ENCODE data around the gene WASF2.

Gene WASF2

GRCh38 chr1:27413004-27413403 lies 77.0 kb downstream of the WASF2 start:
- no peak overlapping the region for H2BK12ac ChIP-seq (ENCODE audit: low read length)
- H4K8ac ChIP-seq (ENCODE audit: low read depth, low read length): no peak overlapping the region
- H3K18ac ChIP-seq (ENCODE audit: low read length): no peak overlapping the region
- no peak overlapping the region for H2AFZ ChIP-seq (ENCODE audit: low read length)
- no peak overlapping the region for H3K27ac ChIP-seq (replicated peaks; ENCODE audit: low read length)
- WGBS, 2 donors (ENCODE audit: extremely low coverage in 2 of 2, insufficient read length in 2 of 2, insufficient replicate concordance in 1 of 2): no CpG with 5 or more reads among the region's 4 CpGs
- H3K9ac ChIP-seq (ENCODE audit: low read depth, low read length, poor library complexity): no peak overlapping the region
- H2BK5ac ChIP-seq (ENCODE audit: low read length): no peak overlapping the region
- DNase-seq (ENCODE audit: low spot score): no peak
- no peak overlapping the region for H3K4me3 ChIP-seq (ENCODE audit: low read length in 2 of 2)
- no peaks in the 10 kb centered on the region for H3K27me3 ChIP-seq (ENCODE audit: control insufficient read depth in 3 of 3, insufficient read depth in 3 of 3, low read depth in 1 of 3, low read length in 3 of 3)
- no peak overlapping the region for H2BK120ac ChIP-seq (ENCODE audit: low read depth, low read length)
- H3K4ac ChIP-seq (ENCODE audit: low read length): no peak overlapping the region
- H2AK5ac ChIP-seq (ENCODE audit: low read depth, low read length): no peak overlapping the region
- H3K9me3 ChIP-seq (replicated peaks in 1 of 2; ENCODE audit: control insufficient read depth in 2 of 2, insufficient read depth in 1 of 2, low read depth in 1 of 2, low read length in 2 of 2): no peaks in the 10 kb centered on the region
- no peak overlapping the region for H4K91ac ChIP-seq (ENCODE audit: low read depth, low read length, poor library complexity)
- H3K14ac ChIP-seq (ENCODE audit: low read length): no peak overlapping the region
- H3K23ac ChIP-seq (ENCODE audit: low read depth, low read length, poor library complexity): no peak overlapping the region
- peaks cover 36 to 98% of the 10 kb centered on the region in 2 donors for H3K36me3 ChIP-seq (replicated peaks in 1 of 2; ENCODE audit: control insufficient read depth in 2 of 2, insufficient read depth in 2 of 2, low read length in 2 of 2)
- H3K4me2 ChIP-seq (ENCODE audit: insufficient read depth, low read length, poor library complexity, severe bottlenecking): no peak overlapping the region
- H3K4me1 ChIP-seq (ENCODE audit: control insufficient read depth in 2 of 2, insufficient read depth in 1 of 2, low read depth in 1 of 2, low read length in 2 of 2): peaks cover 0 to 4% of the 10 kb centered on the region in 2 donors
- no peak overlapping the region for H2BK15ac ChIP-seq (ENCODE audit: low read length)
- H3K79me1 ChIP-seq (ENCODE audit: low read depth, low read length): no peaks in the 10 kb centered on the region

- Histone ChIP-seq H2BK15ac (ENCODE audit: low read length) (no peak overlapping the region), H3K18ac (ENCODE audit: low read length) (no peak overlapping the region), H2AFZ (ENCODE audit: low read length) (no peak overlapping the region), H3K9me3 (replicated peaks in 1 of 2; ENCODE audit: control insufficient read depth in 2 of 2, insufficient read depth in 1 of 2, low read depth in 1 of 2, low read length in 2 of 2) (no peaks in the 10 kb centered on the region), H3K27ac (replicated peaks; ENCODE audit: low read length) (no peak overlapping the region), H2AK5ac (ENCODE audit: low read depth, low read length) (no peak overlapping the region), H3K23ac (ENCODE audit: low read depth, low read length, poor library complexity) (no peak overlapping the region), H3K9ac (ENCODE audit: low read depth, low read length, poor library complexity) (no peak overlapping the region), H2BK120ac (ENCODE audit: low read depth, low read length) (no peak overlapping the region), H3K4me3 (ENCODE audit: low read length in 2 of 2) (no peak overlapping the region), H4K91ac (ENCODE audit: low read depth, low read length, poor library complexity) (no peak overlapping the region), H3K36me3 (replicated peaks in 1 of 2; ENCODE audit: control insufficient read depth in 2 of 2, insufficient read depth in 2 of 2, low read length in 2 of 2) (peaks cover 38 to 98% of the 10 kb centered on the region in 2 donors), H3K4ac (ENCODE audit: low read length) (no peak overlapping the region), H3K14ac (ENCODE audit: low read length) (no peak overlapping the region), H3K79me1 (ENCODE audit: low read depth, low read length) (no peaks in the 10 kb centered on the region), H3K27me3 (ENCODE audit: control insufficient read depth in 3 of 3, insufficient read depth in 3 of 3, low read depth in 1 of 3, low read length in 3 of 3) (no peaks in the 10 kb centered on the region), H4K8ac (ENCODE audit: low read depth, low read length) (no peak overlapping the region), H2BK5ac (ENCODE audit: low read length) (no peak overlapping the region), H3K4me2 (ENCODE audit: insufficient read depth, low read length, poor library complexity, severe bottlenecking) (no peak overlapping the region), H2BK12ac (ENCODE audit: low read length) (no peak overlapping the region), H3K4me1 (ENCODE audit: control insufficient read depth in 2 of 2, insufficient read depth in 1 of 2, low read depth in 1 of 2, low read length in 2 of 2) (peaks cover 0 to 5% of the 10 kb centered on the region in 2 donors)
- DNase-seq (ENCODE audit: low spot score): no peak
- WGBS, 2 donors (ENCODE audit: extremely low coverage in 2 of 2, insufficient read length in 2 of 2, insufficient replicate concordance in 1 of 2): no CpG with 5 or more reads among the region's 4 CpGs
Observed at GRCh38 chr1:27412502-27412901, 77.5 kb downstream of the WASF2 start.

GRCh38 chr1:27410709-27411108 lies 79.3 kb downstream of the WASF2 start:
- Histone ChIP-seq H3K14ac (ENCODE audit: low read length) (no peak overlapping the region), H4K8ac (ENCODE audit: low read depth, low read length) (no peak overlapping the region), H4K91ac (ENCODE audit: low read depth, low read length, poor library complexity) (no peak overlapping the region), H3K4me3 (ENCODE audit: low read length in 2 of 2) (no peak overlapping the region), H3K36me3 (replicated peaks in 1 of 2; ENCODE audit: control insufficient read depth in 2 of 2, insufficient read depth in 2 of 2, low read length in 2 of 2) (peaks cover 28 to 93% of the 10 kb centered on the region in 2 donors), H2BK120ac (ENCODE audit: low read depth, low read length) (no peak overlapping the region), H3K79me1 (ENCODE audit: low read depth, low read length) (no peaks in the 10 kb centered on the region), H2BK15ac (ENCODE audit: low read length) (no peak overlapping the region), H3K18ac (ENCODE audit: low read length) (no peak overlapping the region), H3K4me2 (ENCODE audit: insufficient read depth, low read length, poor library complexity, severe bottlenecking) (no peak overlapping the region), H2BK5ac (ENCODE audit: low read length) (no peak overlapping the region), H3K23ac (ENCODE audit: low read depth, low read length, poor library complexity) (no peak overlapping the region), H2AK5ac (ENCODE audit: low read depth, low read length) (no peak overlapping the region), H2BK12ac (ENCODE audit: low read length) (no peak overlapping the region), H2AFZ (ENCODE audit: low read length) (no peak overlapping the region), H3K27me3 (ENCODE audit: control insufficient read depth in 3 of 3, insufficient read depth in 3 of 3, low read depth in 1 of 3, low read length in 3 of 3) (no peaks in the 10 kb centered on the region), H3K9me3 (replicated peaks in 1 of 2; ENCODE audit: control insufficient read depth in 2 of 2, insufficient read depth in 1 of 2, low read depth in 1 of 2, low read length in 2 of 2) (no peaks in the 10 kb centered on the region), H3K4ac (ENCODE audit: low read length) (no peak overlapping the region), H3K9ac (ENCODE audit: low read depth, low read length, poor library complexity) (no peak overlapping the region), H3K4me1 (ENCODE audit: control insufficient read depth in 2 of 2, insufficient read depth in 1 of 2, low read depth in 1 of 2, low read length in 2 of 2) (peaks cover 10 to 18% of the 10 kb centered on the region in 2 donors), H3K27ac (replicated peaks; ENCODE audit: low read length) (no peak overlapping the region)
- whole genome bisulfite sequencing, 2 donors (ENCODE audit: extremely low coverage in 2 of 2, insufficient read length in 2 of 2, insufficient replicate concordance in 1 of 2): no CpG with 5 or more reads among the region's 2 CpGs
- DNase-seq (ENCODE audit: low spot score): no peak

- H3K23ac ChIP-seq (ENCODE audit: low read depth, low read length, poor library complexity): no peak overlapping the region
- no peak overlapping the region for H3K27ac ChIP-seq (replicated peaks; ENCODE audit: low read length)
- no peak overlapping the region for H2AK5ac ChIP-seq (ENCODE audit: low read depth, low read length)
- no peak overlapping the region for H3K9ac ChIP-seq (ENCODE audit: low read depth, low read length, poor library complexity)
- H3K27me3 ChIP-seq (ENCODE audit: control insufficient read depth in 3 of 3, insufficient read depth in 3 of 3, low read depth in 1 of 3, low read length in 3 of 3): no peaks in the 10 kb centered on the region
- H2BK5ac ChIP-seq (ENCODE audit: low read length): no peak overlapping the region
- no peak overlapping the region for H3K18ac ChIP-seq (ENCODE audit: low read length)
- no peak overlapping the region for H3K4me2 ChIP-seq (ENCODE audit: insufficient read depth, low read length, poor library complexity, severe bottlenecking)
- no peak overlapping the region for H3K4me3 ChIP-seq (ENCODE audit: low read length in 2 of 2)
- no peak for DNase-seq (ENCODE audit: low spot score)
- no peaks in the 10 kb centered on the region for H3K9me3 ChIP-seq (replicated peaks in 1 of 2; ENCODE audit: control insufficient read depth in 2 of 2, insufficient read depth in 1 of 2, low read depth in 1 of 2, low read length in 2 of 2)
- no peak overlapping the region for H2BK120ac ChIP-seq (ENCODE audit: low read depth, low read length)
- H3K4ac ChIP-seq (ENCODE audit: low read length): no peak overlapping the region
- WGBS, 2 donors (ENCODE audit: extremely low coverage in 2 of 2, insufficient read length in 2 of 2, insufficient replicate concordance in 1 of 2): no CpG with 5 or more reads among the region's 11 CpGs
- H4K91ac ChIP-seq (ENCODE audit: low read depth, low read length, poor library complexity): no peak overlapping the region
- H2BK15ac ChIP-seq (ENCODE audit: low read length): no peak overlapping the region
- H3K79me1 ChIP-seq (ENCODE audit: low read depth, low read length): no peaks in the 10 kb centered on the region
- peaks cover 13 to 25% of the 10 kb centered on the region in 2 donors for H3K4me1 ChIP-seq (ENCODE audit: control insufficient read depth in 2 of 2, insufficient read depth in 1 of 2, low read depth in 1 of 2, low read length in 2 of 2)
- no peak overlapping the region for H2AFZ ChIP-seq (ENCODE audit: low read length)
- H4K8ac ChIP-seq (ENCODE audit: low read depth, low read length): no peak overlapping the region
- no peak overlapping the region for H3K14ac ChIP-seq (ENCODE audit: low read length)
- H3K36me3 ChIP-seq (replicated peaks in 1 of 2; ENCODE audit: control insufficient read depth in 2 of 2, insufficient read depth in 2 of 2, low read length in 2 of 2): peaks cover 27 to 86% of the 10 kb centered on the region in 2 donors
- H2BK12ac ChIP-seq (ENCODE audit: low read length): no peak overlapping the region
Observed at GRCh38 chr1:27409669-27410068, 80.3 kb downstream of the WASF2 start.

Data from neuronal stem cell (in vitro differentiated cells).